Lung (tissue), 12 donors: ENCODE data around the gene PELI3. TPM values are rescaled to one million over a fixed set of nuclear protein-coding genes. Genes with fewer than 3 reads are reported as not detected.

Experiments
- ATAC-seq: fragments of 200-7000 bp; cut with Tn5 transposase; one replicate; pipeline ENCODE4 v1.9.1; 2020; ENCODE audit warnings: moderate number of reproducible peaks; ENCODE audit not compliant: insufficient read depth, low FRiP score
- DNase-seq, 3 donors: peaks; one replicate each; pipeline ENCODE4 v3.0.0-alpha.2; 2013 to 2017
- H3K27ac ChIP-seq, 2 donors: one replicate each; pipeline ENCODE4 v1.5.1; 2013; ENCODE audit warnings: mild to moderate bottlenecking in 2 of 2, moderate library complexity in 2 of 2, control low read depth in 1 of 2, inconsistent platforms in 1 of 2, low read depth in 1 of 2, low read length in 1 of 2
- H3K27me3 ChIP-seq, 3 donors: one replicate each; pipeline ENCODE4 v1.5.1; 2013; ENCODE audit warnings: low read length in 2 of 3; ENCODE audit not compliant: control insufficient read depth in 3 of 3, insufficient read depth in 3 of 3
- H3K36me3 ChIP-seq, 4 donors: one replicate each; pipeline ENCODE4 v1.5.1; 2013; ENCODE audit warnings: low read length in 4 of 4, mild to moderate bottlenecking in 1 of 4, moderate library complexity in 1 of 4; ENCODE audit not compliant: control insufficient read depth in 4 of 4, insufficient read depth in 4 of 4
- H3K4me1 ChIP-seq, 5 donors: one replicate each; pipeline ENCODE4 v1.5.1; 2013; ENCODE audit warnings: low read length in 5 of 5, mild to moderate bottlenecking in 2 of 5, moderate library complexity in 1 of 5; ENCODE audit not compliant: control insufficient read depth in 5 of 5, insufficient read depth in 5 of 5
- H3K4me3 ChIP-seq: one replicate; pipeline ENCODE4 v1.5.1; 2013; ENCODE audit warnings: mild to moderate bottlenecking, control low read depth, moderate library complexity
- H3K9ac ChIP-seq, 2 donors: one replicate each; pipeline ENCODE4 v1.5.1; 2013; ENCODE audit warnings: low read length in 2 of 2, control low read depth in 1 of 2; ENCODE audit not compliant: insufficient read depth in 1 of 2
- H3K9me3 ChIP-seq, 4 donors: one replicate each; pipeline ENCODE4 v1.5.1; 2013; ENCODE audit warnings: low read length in 3 of 4, mild to moderate bottlenecking in 1 of 4, moderate library complexity in 1 of 4; ENCODE audit not compliant: control insufficient read depth in 4 of 4, insufficient read depth in 3 of 4
- CTCF ChIP-seq: IDR thresholded peaks from 2 replicates; pipeline ENCODE4 v1.5.1; 2012; ENCODE audit warnings: mild to moderate bottlenecking; ENCODE audit errors: control extremely low read depth, extremely low read depth
- WGBS, 2 donors: extraction: QIAGEN DNeasy Blood & Tissue Kit; methylation state at CpG; one replicate each; pipeline ENCODE4 v1.1.7; 2013; 5-methylcytosine and 5-hydroxymethylcytosine counted together
- polyA plus RNA-seq, 2 donors: library from polyadenylated mRNA; stranded (reverse); fragments of 200-250 nt; gene quantifications; one replicate each; pipeline ENCODE4 v1.2.1, GENCODE V29; 2013
- total RNA-seq, 2 donors: library from RNA; depleted of rRNA in 1 of 2; stranded (reverse); fragments of >200 nt in 1 of 2; gene quantifications; one replicate each; pipeline ENCODE4 v1.2.1, GENCODE V29; 2014 to 2021
- donor health status: control.
- donor health status: control.
- donor health status: Bipolar disorder and iron deficiency.
- donor health status: healthy.
- donor health status: DM: yes; HTN: yes; CAD: no.

Gene PELI3
- total and polyA plus RNA-seq, 4 donors, result 4.9 to 12.6 (median 7.5) TPM

GRCh38 chr11:66494935-66495334, 28.2 kb downstream of the PELI3 start:
- H3K9me3 ChIP-seq, result no peaks in the 10 kb centered on the region
- ATAC-seq (no peak), DNase-seq (no peak)
- no peak overlapping the region for H3K9ac ChIP-seq
- TF ChIP-seq CTCF, result no peak
- H3K27ac ChIP-seq, result no peak overlapping the region
- peaks cover 0 to 40% (median 1%) of the 10 kb centered on the region in 4 donors for H3K36me3 ChIP-seq
- H3K4me3 ChIP-seq, result no peak overlapping the region
- 92 to 97% methylated on average over 14 of the region's 14 CpGs for WGBS, 2 donors
- no peaks in the 10 kb centered on the region for H3K4me1 ChIP-seq
- no peaks in the 10 kb centered on the region for H3K27me3 ChIP-seq

- DNase-seq (no peak), ATAC-seq (no peak)
- TF ChIP-seq CTCF, result no peak
Measured at GRCh38 chr11:66495401-66495854, 28.7 kb downstream of the PELI3 start.

GRCh38 chr11:66497206-66497605, 30.5 kb downstream of the PELI3 start:
- Histone ChIP-seq H3K4me1 (no peaks in the 10 kb centered on the region), H3K36me3 (peaks cover 0 to 30% (median 1%) of the 10 kb centered on the region in 4 donors), H3K9ac (no peak overlapping the region), H3K4me3 (no peak overlapping the region), H3K27ac (no peak overlapping the region), H3K27me3 (no peaks in the 10 kb centered on the region), H3K9me3 (no peaks in the 10 kb centered on the region)
- ATAC-seq, result no peak
- WGBS, 2 donors, result 98 to 99% methylated on average over 16 of the region's 16 CpGs
- TF ChIP-seq CTCF, result no peak
- no peak for DNase-seq

More at GRCh38 chr11:66495401-66495854, 28.7 kb downstream of the PELI3 start:
- H3K36me3 ChIP-seq, result peaks cover 0 to 38% (median 1%) of the 10 kb centered on the region in 4 donors
- WGBS, 2 donors, result 97% methylated on average over 13 to 17 of the region's 17 CpGs
- no peak overlapping the region for H3K4me3 ChIP-seq
- H3K9me3 ChIP-seq, result no peaks in the 10 kb centered on the region
- no peak overlapping the region for H3K9ac ChIP-seq
- H3K27ac ChIP-seq, result no peak overlapping the region
- H3K27me3 ChIP-seq, result no peaks in the 10 kb centered on the region
- H3K4me1 ChIP-seq, result no peaks in the 10 kb centered on the region

GRCh38 chr11:66498506-66498905, 31.8 kb downstream of the PELI3 start:
- no peaks in the 10 kb centered on the region for H3K27me3 ChIP-seq
- no peaks in the 10 kb centered on the region for H3K4me1 ChIP-seq
- H3K27ac ChIP-seq, result no peak overlapping the region
- H3K9ac ChIP-seq, result no peak overlapping the region
- H3K9me3 ChIP-seq, result no peaks in the 10 kb centered on the region
- DNase-seq (no peak), ATAC-seq (no peak)
- TF ChIP-seq CTCF, result no peak
- peaks cover 0 to 19% (median 1%) of the 10 kb centered on the region in 4 donors for H3K36me3 ChIP-seq
- no peak overlapping the region for H3K4me3 ChIP-seq
- 95 to 98% methylated on average over 5 of the region's 5 CpGs for WGBS, 2 donors
